HepG2 (cell line): ENCODE measurements around the gene ARL3. TPM values are rescaled to one million over a fixed set of nuclear protein-coding genes. Genes with fewer than 3 reads are reported as not detected.

Experiments used
- ARID4A ChIP-seq: sonication (generic); formaldehyde crosslinking; IDR thresholded peaks from 2 replicates; pipeline ENCODE4 v1.5.0; 2020; ENCODE audit warnings: mild to moderate bottlenecking, missing genetic modification reagents, borderline replicate concordance
- ETV5 ChIP-seq: IDR thresholded peaks from 2 replicates; pipeline ENCODE4 v1.6.1; 2018; ENCODE audit warnings: missing biosample characterization, missing genetic modification reagents, inconsistent platforms, borderline replicate concordance
- FIP1L1 ChIP-seq: fragments of 200-400 bp; formaldehyde crosslinking; IDR thresholded peaks from 2 replicates; pipeline ENCODE4 v1.6.1; 2018; ENCODE audit warnings: low read depth, mild to moderate bottlenecking, low read length, moderate library complexity, borderline replicate concordance; ENCODE audit not compliant: insufficient read depth
- FOSL2 ChIP-seq: sonication (generic); formaldehyde crosslinking; IDR thresholded peaks from 2 replicates; pipeline ENCODE4 v1.4.0; 2020; ENCODE audit warnings: missing genetic modification reagents
- FOXP4 ChIP-seq: sonication (generic); formaldehyde crosslinking; IDR thresholded peaks from 2 replicates; pipeline ENCODE4 v1.4.0; 2020; ENCODE audit warnings: missing genetic modification reagents
- GATAD2A ChIP-seq: IDR thresholded peaks from 2 replicates; pipeline ENCODE4 v1.6.1; 2016
- MXD1 ChIP-seq: sonication (generic); formaldehyde crosslinking; IDR thresholded peaks from 2 replicates; pipeline ENCODE4 v1.4.0; 2020; ENCODE audit warnings: mild to moderate bottlenecking, missing genetic modification reagents
- MXD4 ChIP-seq: IDR thresholded peaks from 2 replicates; pipeline ENCODE4 v1.6.1; 2016; ENCODE audit warnings: mild to moderate bottlenecking, missing biosample characterization, missing genetic modification reagents
- PAWR ChIP-seq: sonication (generic); formaldehyde crosslinking; IDR thresholded peaks from 2 replicates; pipeline ENCODE4 v1.4.0; 2020; ENCODE audit warnings: missing genetic modification reagents, mild to moderate bottlenecking, borderline replicate concordance
- RFX3 ChIP-seq: IDR thresholded peaks from 2 replicates; pipeline ENCODE4 v1.6.1; 2016; ENCODE audit warnings: missing biosample characterization, missing genetic modification reagents
- TBX2 ChIP-seq: sonication (generic); formaldehyde crosslinking; IDR thresholded peaks from 2 replicates; pipeline ENCODE4 v1.5.0; 2020; ENCODE audit warnings: missing genetic modification reagents, mild to moderate bottlenecking, borderline replicate concordance
- ZBTB25 ChIP-seq: IDR thresholded peaks from 2 replicates; pipeline ENCODE4 v1.6.1; 2018; ENCODE audit warnings: missing genetic modification reagents
- ZC3H13 ChIP-seq: sonication (generic); formaldehyde crosslinking; IDR thresholded peaks from 2 replicates; pipeline ENCODE4 v1.8.1; 2023; ENCODE audit warnings: mild to moderate bottlenecking, missing genetic modification reagents, moderate library complexity
- ZFP90 ChIP-seq: sonication (generic); formaldehyde crosslinking; IDR thresholded peaks from 2 replicates; pipeline ENCODE4 v1.8.0; 2022; ENCODE audit warnings: missing genetic modification reagents, mild to moderate bottlenecking, inconsistent platforms, borderline replicate concordance
- ZFYVE20 ChIP-seq: sonication (generic); formaldehyde crosslinking; IDR thresholded peaks from 2 replicates; pipeline ENCODE4 v1.8.0; 2023; ENCODE audit warnings: low read depth, mild to moderate bottlenecking, moderate library complexity, missing genetic modification reagents, borderline replicate concordance
- ZKSCAN1 ChIP-seq: fragments of 150-350 bp; IDR thresholded peaks from 2 replicates; pipeline ENCODE4 v1.6.1; 2014; ENCODE audit warnings: low read length
- ZNF136 ChIP-seq: sonication (generic); formaldehyde crosslinking; IDR thresholded peaks from 2 replicates; pipeline ENCODE4 v1.8.1; 2022; ENCODE audit warnings: low read depth, mild to moderate bottlenecking, moderate library complexity, missing genetic modification reagents
- ZNF17 ChIP-seq: sonication (generic); formaldehyde crosslinking; IDR thresholded peaks from 2 replicates; pipeline ENCODE4 v1.5.0; 2020; ENCODE audit warnings: mild to moderate bottlenecking, missing genetic modification reagents
- ZNF207 ChIP-seq: fragments of 450-650 bp; IDR thresholded peaks from 2 replicates; pipeline ENCODE4 v1.6.1; 2016; ENCODE audit warnings: antibody characterized with exemption, borderline replicate concordance
- ZNF256 ChIP-seq: sonication (generic); formaldehyde crosslinking; conservative IDR thresholded peaks from 2 replicates; pipeline ENCODE4 v1.4.0; 2020; ENCODE audit warnings: missing genetic modification reagents
- ZNF441 ChIP-seq: sonication (generic); formaldehyde crosslinking; IDR thresholded peaks from 2 replicates; pipeline ENCODE4 v1.7.0; 2021; ENCODE audit warnings: missing genetic modification reagents, borderline replicate concordance
- ZNF652 ChIP-seq: IDR thresholded peaks from 2 replicates; pipeline ENCODE4 v1.6.1; 2016; ENCODE audit warnings: low read depth, borderline replicate concordance
- polyA plus RNA-seq, 8 experiments: library from polyadenylated mRNA; depleted of rRNA in 3 of 8; stranded (reverse) in 7 of 8; unstranded in 1 of 8; fragments of >200 nt; fragmentation: Illumina TruSeq in 4 of 8; extraction: Trizol in 4 of 8; gene quantifications; 2 replicates each; pipeline versions ENCODE4 v1.2.1 to v1.2.3, GENCODE V29; 2011 to 2016; ENCODE audit warnings: low read depth in 4 of 8, missing spikeins in 1 of 8, mixed read lengths in 1 of 8; ENCODE audit not compliant: insufficient read depth in 1 of 8
- total RNA-seq, 5 experiments: library from RNA; depleted of rRNA; stranded (reverse); fragments of >200 nt; fragmentation: Illumina TruSeq; extraction: Trizol; gene quantifications; 2 replicates each; pipeline ENCODE4 v1.2.3, GENCODE V29; 2016; ENCODE audit warnings: low read depth in 1 of 5

ARL3 gene
- total and polyA plus RNA-seq, 2 of the 13 experiments (the other 11 are each of a cell fraction or from before 2014, with no cell fraction given) = 5.2 to 6.6 TPM

- TF ChIP-seq FOSL2 (peak; percentile 30; the same call in 1 of the 2 replicates), ZNF441 (CRISPR knock-in tag) (0 out of 2 replicates have a peak, but pooled peaks have one; percentile 40), ZC3H13 (CRISPR knock-in tag) (0 out of 2 replicates have a peak, but pooled peaks have one; percentile 43), MXD4 (CRISPR knock-in tag) (peak; percentile 25; the same call in 1 of the 2 replicates), ETV5 (CRISPR knock-in tag) (peak; percentile 23; the same call in 1 of the 2 replicates), ZNF17 (CRISPR knock-in tag) (no peak), GATAD2A (CRISPR knock-in tag) (peak; percentile 60; the same call in 1 of the 2 replicates), TBX2 (peak; percentile 33; the same call in 1 of the 2 replicates), ZNF256 (no peak), ZNF652 (CRISPR knock-in tag) (0 out of 2 replicates have a peak, but pooled peaks have one; percentile 15), FIP1L1 (0 out of 2 replicates have a peak, but pooled peaks have one; percentile 69), ARID4A (CRISPR knock-in tag) (peak; percentile 45; the same call in 1 of the 2 replicates), RFX3 (no peak), ZKSCAN1 (peak; percentile 72), MXD1 (CRISPR knock-in tag) (no peak), ZBTB25 (CRISPR knock-in tag) (no peak), ZFP90 (CRISPR knock-in tag) (no peak), ZNF136 (CRISPR knock-in tag) (no peak), PAWR (CRISPR knock-in tag) (no peak), ZFYVE20 (CRISPR knock-in tag) (no peak), ZNF207 (no peak), FOXP4 (CRISPR knock-in tag) (no peak)
These were observed 56.0 kb downstream of the ARL3 start (continued) for GRCh38 chr10:102657984-102658724.
